ENCODE results near the gene FANK1. TPM values are rescaled to one million over a fixed set of nuclear protein-coding genes. Genes with fewer than 3 reads are reported as not detected.
A peak's percentile ranks its signal among the peaks of the same experiment; 100 is the strongest.

Gene FANK1
- polyA plus RNA-seq, 1 of the 3 experiments (the other 2 are of a cell fraction), result 12.3 TPM

- no peak for TF ChIP-seq TAF1 (IDR thresholded peaks at IDR 0.05; ENCODE audit: borderline replicate concordance, low read depth, low read length)
- TF ChIP-seq NFIC (IDR thresholded peaks at IDR 0.05; ENCODE audit: borderline replicate concordance), result peak; percentile 44; the same call in 1 of the 2 replicates
- no peak for TF ChIP-seq SMC3 (IDR thresholded peaks at IDR 0.05; ENCODE audit: low read depth, low read length)
- peak; percentile 41; the same call in 1 of the 2 replicates for TF ChIP-seq TEAD4 (IDR thresholded peaks at IDR 0.05; ENCODE audit: borderline replicate concordance, insufficient read depth)
- TF ChIP-seq TCF12 (IDR thresholded peaks at IDR 0.05), result peak; percentile 69
- no peak for TF ChIP-seq FOXM1 (IDR thresholded peaks at IDR 0.05; ENCODE audit: low read depth)
- TF ChIP-seq POLR2AphosphoS5 (IDR thresholded peaks at IDR 0.05; ENCODE audit: low read depth, low read length), result peak; percentile 18; the same call in 1 of the 2 replicates
- TF ChIP-seq MEF2A (IDR thresholded peaks at IDR 0.05; ENCODE audit: borderline replicate concordance, low read depth), result no peak
- peak in 1 of 2 experiments; percentile 34; a peak in 1 of 4 replicates for TF ChIP-seq EP300 (IDR thresholded peaks at IDR 0.05; ENCODE audit: borderline replicate concordance in 1 of 2, low read depth in 1 of 2, low read length in 1 of 2)
Measured at GRCh38 chr10:126049759-126050700, 153.7 kb downstream of the FANK1 start (continued).

- H3K27me3 ChIP-seq (ENCODE audit: insufficient read depth), result no peaks in the 10 kb centered on the region
- H3K9me2 ChIP-seq, result no peaks in the 10 kb centered on the region
- peaks cover 10 to 13% of the 10 kb centered on the region in 2 experiments; a peak in 3 of 4 replicates for H3K4me1 ChIP-seq (ENCODE audit: control insufficient read depth in 1 of 2, insufficient read depth in 2 of 2, low read depth in 1 of 2, low read length in 1 of 2)
- H2AFZ ChIP-seq (ENCODE audit: low read depth), result no peak overlapping the region
- POLR2A ChIA-PET, result no interaction called here
- CTCF ChIA-PET, result no interaction called here
- H3K9ac ChIP-seq, result no peak overlapping the region
- TF ChIP-seq IRF3 (IDR thresholded peaks at IDR 0.05; ENCODE audit: low read depth, low read length), result no peak
- TF ChIP-seq POLR2AphosphoS5 (IDR thresholded peaks at IDR 0.05; ENCODE audit: low read depth, low read length), result no peak
- TF ChIP-seq ELF1 (IDR thresholded peaks at IDR 0.05), result no peak
- no peak for TF ChIP-seq MEF2A (IDR thresholded peaks at IDR 0.05; ENCODE audit: borderline replicate concordance, low read depth)
- TF ChIP-seq RXRA (IDR thresholded peaks at IDR 0.05; ENCODE audit: borderline replicate concordance, low read depth), result no peak
- no peak for TF ChIP-seq CTCF (IDR thresholded peaks at IDR 0.05)
- no peak for TF ChIP-seq RFX5 (IDR thresholded peaks at IDR 0.05; ENCODE audit: low read length)
- no peak for TF ChIP-seq REST (IDR thresholded peaks at IDR 0.05; ENCODE audit: low read depth, low read length)
- TF ChIP-seq JUND (IDR thresholded peaks at IDR 0.05), result no peak
- no peak for TF ChIP-seq SMC3 (IDR thresholded peaks at IDR 0.05; ENCODE audit: low read depth, low read length)
- TF ChIP-seq FOXJ3 (CRISPR knock-in tag; IDR thresholded peaks at IDR 0.05), result no peak
- no peak for TF ChIP-seq CHD2 (IDR thresholded peaks at IDR 0.05; ENCODE audit: low read length, partially characterized antibody)
- TF ChIP-seq MAX (IDR thresholded peaks at IDR 0.05; ENCODE audit: low read depth), result no peak
- no peak for TF ChIP-seq RAD21 (IDR thresholded peaks at IDR 0.05; ENCODE audit: low read length)
- no peak for TF ChIP-seq FOXM1 (IDR thresholded peaks at IDR 0.05; ENCODE audit: low read depth)
- no peak for TF ChIP-seq ZBTB33 (IDR thresholded peaks at IDR 0.05; ENCODE audit: borderline replicate concordance, low read depth)
- no peak for DNase-seq
- no peaks in the 10 kb centered on the region for H4K20me1 ChIP-seq (ENCODE audit: insufficient read depth)
- H3K27ac ChIP-seq (ENCODE audit: low read depth in 2 of 2, low read length in 1 of 2), result no peak overlapping the region
- H3K36me3 ChIP-seq (replicated peaks in 1 of 2; ENCODE audit: control insufficient read depth in 1 of 2, insufficient read depth in 2 of 2, low read length in 1 of 2), result no peaks in the 10 kb centered on the region
- H3F3A ChIP-seq (replicated peaks; ENCODE audit: insufficient read depth), result peaks cover 13% of the 10 kb centered on the region
- 91% methylated on average over 2 of the region's 2 CpGs for WGBS (ENCODE audit: low lambda C conversion rate)
- H3K9me3 ChIP-seq, result no peaks in the 10 kb centered on the region
- H3K4me2 ChIP-seq, result no peak overlapping the region
- no peak overlapping the region for H3K4me3 ChIP-seq (ENCODE audit: low read depth in 2 of 2, low read length in 1 of 2)
- no peaks in the 10 kb centered on the region for H3K79me2 ChIP-seq (ENCODE audit: insufficient read depth)
Measured at GRCh38 chr10:126052171-126052570, 155.8 kb downstream of the FANK1 start.

Measured in SK-N-SH (cell line).